ENCODE data around the gene LYPD6B. TPM values are rescaled to one million over a fixed set of nuclear protein-coding genes. Genes with fewer than 3 reads are reported as not detected.

Gene LYPD6B
- total RNA-seq, 1 experiment from 2014 or later: 6.1 TPM

DNA sequence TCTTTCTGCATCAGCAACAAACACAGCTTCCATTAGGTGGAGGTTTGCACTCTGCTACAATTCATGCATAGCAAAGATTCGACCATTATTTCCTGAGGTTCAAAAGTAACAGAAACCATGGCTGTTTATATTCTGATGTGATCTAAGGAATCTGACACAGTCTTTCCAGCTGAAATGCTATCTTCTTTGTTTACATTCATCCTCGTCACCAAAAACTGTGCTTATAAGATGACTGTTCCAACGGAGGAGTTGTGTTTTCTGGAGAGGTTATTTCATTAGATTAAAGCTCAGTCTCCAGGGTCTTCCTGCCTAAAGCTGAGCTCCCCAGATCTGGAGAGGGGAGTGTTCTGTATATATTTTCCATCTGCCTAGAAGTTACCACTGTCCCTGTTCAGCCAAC, 45.1 kb upstream of the LYPD6B start:
- Histone ChIP-seq H3K4me3 (replicated peaks in 1 of 2; ENCODE audit: low read depth in 1 of 2, low read length in 2 of 2) (no peak overlapping the region), H3K36me3 (ENCODE audit: control insufficient read depth in 1 of 2, insufficient read depth in 2 of 2, low read length in 2 of 2) (no peaks in the 10 kb centered on the region), H3K9me2 (ENCODE audit: insufficient read depth) (no peaks in the 10 kb centered on the region), H3K9me3 (ENCODE audit: control insufficient read depth in 1 of 2, insufficient read depth in 1 of 2, low read depth in 1 of 2, low read length in 2 of 2) (no peaks in the 10 kb centered on the region), H4K20me1 (ENCODE audit: insufficient read depth) (no peaks in the 10 kb centered on the region), H3K79me2 (ENCODE audit: insufficient read depth, low read length) (no peaks in the 10 kb centered on the region), H3K27me3 (ENCODE audit: insufficient read depth, low read length) (no peaks in the 10 kb centered on the region), H3K27ac (ENCODE audit: low read depth, low read length) (no peak overlapping the region), H2AFZ (ENCODE audit: low read depth, low read length, poor library complexity, severe bottlenecking) (no peak overlapping the region), H3K4me2 (ENCODE audit: low read length) (no peak overlapping the region), H3K9ac (ENCODE audit: low read length) (no peak overlapping the region), H3K4me1 (ENCODE audit: control insufficient read depth in 1 of 2, insufficient read depth in 2 of 2, low read length in 2 of 2) (no peaks in the 10 kb centered on the region)
- ChIA-PET CTCF (no interaction called here), RAD21 (ENCODE audit: low non-redundant PET in 1 of 2, low total read pairs in 2 of 2, uncharacterized antibody in 2 of 2, unreplicated experiment in 2 of 2) (no interaction called here), POLR2A (no interaction called here)
- TF ChIP-seq CBX3 (IDR thresholded peaks at IDR 0.05; ENCODE audit: low read depth): no peak
- no peak for TF ChIP-seq POLR2AphosphoS5 (IDR thresholded peaks at IDR 0.05; ENCODE audit: low read depth, low read length)
- no peak for TF ChIP-seq EZH2 (IDR thresholded peaks at IDR 0.05)
- TF ChIP-seq ELF1 (IDR thresholded peaks at IDR 0.05; ENCODE audit: borderline replicate concordance, low read depth): no peak
- TF ChIP-seq EGR1 (IDR thresholded peaks at IDR 0.05; ENCODE audit: low read depth): no peak
- TF ChIP-seq SRF (IDR thresholded peaks at IDR 0.05; ENCODE audit: low read depth): no peak
- TF ChIP-seq, protein P1, sequence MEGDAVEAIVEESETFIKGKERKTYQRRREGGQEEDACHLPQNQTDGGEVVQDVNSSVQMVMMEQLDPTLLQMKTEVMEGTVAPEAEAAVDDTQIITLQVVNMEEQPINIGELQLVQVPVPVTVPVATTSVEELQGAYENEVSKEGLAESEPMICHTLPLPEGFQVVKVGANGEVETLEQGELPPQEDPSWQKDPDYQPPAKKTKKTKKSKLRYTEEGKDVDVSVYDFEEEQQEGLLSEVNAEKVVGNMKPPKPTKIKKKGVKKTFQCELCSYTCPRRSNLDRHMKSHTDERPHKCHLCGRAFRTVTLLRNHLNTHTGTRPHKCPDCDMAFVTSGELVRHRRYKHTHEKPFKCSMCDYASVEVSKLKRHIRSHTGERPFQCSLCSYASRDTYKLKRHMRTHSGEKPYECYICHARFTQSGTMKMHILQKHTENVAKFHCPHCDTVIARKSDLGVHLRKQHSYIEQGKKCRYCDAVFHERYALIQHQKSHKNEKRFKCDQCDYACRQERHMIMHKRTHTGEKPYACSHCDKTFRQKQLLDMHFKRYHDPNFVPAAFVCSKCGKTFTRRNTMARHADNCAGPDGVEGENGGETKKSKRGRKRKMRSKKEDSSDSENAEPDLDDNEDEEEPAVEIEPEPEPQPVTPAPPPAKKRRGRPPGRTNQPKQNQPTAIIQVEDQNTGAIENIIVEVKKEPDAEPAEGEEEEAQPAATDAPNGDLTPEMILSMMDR (IDR thresholded peaks at IDR 0.05 in 2 of 3, conservative IDR thresholded peaks at IDR 0.05 in 1 of 3; ENCODE audit: borderline replicate concordance in 1 of 3, insufficient read depth in 1 of 3, low read depth in 2 of 3, low read length in 2 of 3): no peak
- no peak for TF ChIP-seq JUND (IDR thresholded peaks at IDR 0.05)
- no peak for TF ChIP-seq SP1 (IDR thresholded peaks at IDR 0.05; ENCODE audit: low read depth)
- TF ChIP-seq POLR2A (IDR thresholded peaks at IDR 0.05; ENCODE audit: borderline replicate concordance, extremely low read depth, insufficient read depth, insufficient read length): no peak
- TF ChIP-seq, protein P2, sequence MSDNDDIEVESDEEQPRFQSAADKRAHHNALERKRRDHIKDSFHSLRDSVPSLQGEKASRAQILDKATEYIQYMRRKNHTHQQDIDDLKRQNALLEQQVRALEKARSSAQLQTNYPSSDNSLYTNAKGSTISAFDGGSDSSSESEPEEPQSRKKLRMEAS (IDR thresholded peaks at IDR 0.05): no peak
- TF ChIP-seq, protein P3, sequence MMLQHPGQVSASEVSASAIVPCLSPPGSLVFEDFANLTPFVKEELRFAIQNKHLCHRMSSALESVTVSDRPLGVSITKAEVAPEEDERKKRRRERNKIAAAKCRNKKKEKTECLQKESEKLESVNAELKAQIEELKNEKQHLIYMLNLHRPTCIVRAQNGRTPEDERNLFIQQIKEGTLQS (IDR thresholded peaks at IDR 0.05): no peak
- TF ChIP-seq EZH2phosphoT487 (IDR thresholded peaks at IDR 0.05; ENCODE audit: borderline replicate concordance): no peak
- no peak for TF ChIP-seq FOSL1 (IDR thresholded peaks at IDR 0.05; ENCODE audit: low read depth)
- no peak for TF ChIP-seq ZFX (IDR thresholded peaks at IDR 0.05)
- no peak for TF ChIP-seq CEBPB (IDR thresholded peaks at IDR 0.05; ENCODE audit: low read depth)
- no peak for TF ChIP-seq TCF7L2 (IDR thresholded peaks at IDR 0.05; ENCODE audit: borderline replicate concordance, extremely low read depth, insufficient read depth, insufficient read length)
- intact Hi-C loops (cut with micrococcal nuclease): loop anchor here (5.0 kb wide), 2 partner anchors 66 to 486 kb away; no protein-coding TSS in a partner anchor
- DNase-seq (ENCODE audit: low read depth, low spot score) (no peak), ATAC-seq (no peak)
- no TSS peak for BruUV-seq (replicated peaks)
